Pons (tissue), 1 donor: Measurements from ENCODE around the gene CAPN1.

Experiments used
- DNase-seq: peaks from one replicate; pipeline ENCODE4 v3.0.0-alpha.2; 2016; ENCODE audit warnings: low spot score

CAPN1 gene

DNA sequence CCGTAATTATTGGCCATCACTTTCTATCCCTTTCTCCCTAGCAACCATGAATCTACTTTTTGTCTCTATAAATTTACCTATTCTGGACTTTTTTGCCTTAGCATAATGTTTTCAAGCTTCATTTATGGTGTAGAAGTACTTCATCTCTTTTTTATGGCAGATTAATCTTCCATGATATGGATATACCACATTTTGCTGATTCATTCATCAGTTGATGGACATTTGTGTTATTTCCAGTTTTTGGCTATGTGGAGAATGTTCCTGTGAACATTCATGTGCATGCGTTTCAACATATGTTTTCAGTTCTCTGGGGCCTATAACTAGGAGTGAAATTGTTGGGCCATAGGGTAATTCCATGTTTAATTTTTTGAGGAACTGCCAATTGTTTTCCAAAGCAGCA lies 12.8 kb downstream of the CAPN1 start:
- DNase-seq = no peak

DNA sequence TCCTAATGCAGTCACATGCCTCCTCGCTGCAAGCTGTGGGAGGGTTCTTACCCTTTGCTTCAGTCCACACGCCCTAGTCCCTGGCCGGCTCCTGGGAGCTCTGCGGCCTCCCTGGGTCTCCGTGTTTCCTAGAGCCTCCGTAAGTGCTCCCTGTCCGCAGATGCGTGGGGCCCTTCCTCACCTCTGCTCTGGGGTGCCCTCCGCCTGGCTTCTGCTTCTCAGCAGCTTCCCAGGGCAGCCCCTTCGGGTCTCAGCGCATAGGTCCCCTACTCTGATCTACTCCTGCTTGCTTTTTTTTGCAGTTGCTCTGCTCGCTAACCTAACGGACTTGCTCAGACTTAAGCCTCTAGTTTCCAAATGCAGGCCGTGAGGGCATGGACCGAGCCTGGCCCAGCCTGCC lies 22.4 kb downstream of the CAPN1 start:
- DNase-seq = no peak

DNA sequence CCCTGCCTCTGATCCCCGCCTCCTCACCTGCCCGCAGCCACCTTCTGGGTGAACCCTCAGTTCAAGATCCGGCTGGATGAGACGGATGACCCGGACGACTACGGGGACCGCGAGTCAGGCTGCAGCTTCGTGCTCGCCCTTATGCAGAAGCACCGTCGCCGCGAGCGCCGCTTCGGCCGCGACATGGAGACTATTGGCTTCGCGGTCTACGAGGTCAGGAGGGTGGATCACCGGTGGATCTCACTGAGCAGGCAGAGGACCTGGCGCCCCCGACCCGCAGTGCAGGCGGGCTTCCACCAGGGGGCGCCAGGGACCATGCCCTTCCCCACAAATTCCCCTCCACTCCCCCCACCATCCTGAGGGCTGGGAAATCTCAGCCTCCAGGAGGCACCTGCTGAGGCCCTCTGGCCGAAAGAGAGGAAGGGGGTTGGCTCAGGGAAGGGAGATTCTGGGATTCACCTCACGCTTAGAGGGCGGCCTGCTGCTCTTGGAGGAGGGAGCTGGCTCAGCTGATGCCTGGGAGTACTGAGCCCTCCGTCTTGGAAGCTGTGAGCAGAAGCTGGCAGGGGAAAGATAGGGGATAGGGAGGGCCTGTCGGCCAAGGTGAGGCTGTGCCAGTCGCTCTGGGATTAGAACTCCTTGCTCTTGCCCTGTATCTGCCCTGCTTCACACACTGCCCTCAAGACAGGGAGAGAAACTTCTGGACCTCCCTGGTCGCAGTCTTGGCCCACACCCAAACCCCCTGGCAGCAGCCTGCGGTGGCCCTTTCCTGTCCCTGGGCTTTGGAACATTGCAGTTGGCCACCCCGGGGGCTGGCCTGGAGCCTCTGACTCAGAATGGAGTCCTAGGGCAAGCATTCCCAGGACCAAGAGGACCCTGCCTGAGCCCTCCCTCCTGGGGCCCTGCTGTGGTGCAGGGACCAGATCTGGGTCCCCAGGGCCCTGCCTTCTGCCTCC lies 23.2 kb downstream of the CAPN1 start:
- DNase-seq = peak; percentile 46

DNA sequence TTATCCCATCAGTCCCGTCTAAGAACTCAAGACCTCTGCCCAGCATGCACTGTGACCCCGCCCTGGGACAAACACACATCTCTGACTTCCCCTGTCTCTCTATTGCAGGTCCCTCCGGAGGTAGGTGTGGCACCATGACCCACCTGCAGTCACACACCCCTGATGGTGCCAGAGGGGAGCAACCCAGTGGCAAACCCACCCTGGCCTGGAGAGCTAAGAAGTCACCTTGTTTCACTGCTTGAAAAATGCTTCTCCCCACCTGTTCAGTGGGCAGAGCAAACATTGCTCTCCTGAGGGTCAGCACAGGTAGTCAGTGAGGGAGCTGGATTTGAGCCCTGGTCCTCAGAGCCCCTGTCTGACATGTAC lies 23.9 kb downstream of the CAPN1 start:
- DNase-seq = no peak

DNA sequence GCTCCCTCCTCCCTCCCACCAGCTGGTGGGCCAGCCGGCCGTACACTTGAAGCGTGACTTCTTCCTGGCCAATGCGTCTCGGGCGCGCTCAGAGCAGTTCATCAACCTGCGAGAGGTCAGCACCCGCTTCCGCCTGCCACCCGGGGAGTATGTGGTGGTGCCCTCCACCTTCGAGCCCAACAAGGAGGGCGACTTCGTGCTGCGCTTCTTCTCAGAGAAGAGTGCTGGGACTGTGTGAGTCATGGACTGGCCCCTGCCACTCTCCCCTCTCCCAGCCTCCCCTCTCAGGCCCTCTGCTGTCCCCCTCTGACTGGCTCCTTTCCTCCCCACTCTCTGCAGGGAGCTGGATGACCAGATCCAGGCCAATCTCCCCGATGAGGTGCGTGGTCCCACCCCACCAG lies 24.7 kb downstream of the CAPN1 start:
- DNase-seq = no peak

DNA sequence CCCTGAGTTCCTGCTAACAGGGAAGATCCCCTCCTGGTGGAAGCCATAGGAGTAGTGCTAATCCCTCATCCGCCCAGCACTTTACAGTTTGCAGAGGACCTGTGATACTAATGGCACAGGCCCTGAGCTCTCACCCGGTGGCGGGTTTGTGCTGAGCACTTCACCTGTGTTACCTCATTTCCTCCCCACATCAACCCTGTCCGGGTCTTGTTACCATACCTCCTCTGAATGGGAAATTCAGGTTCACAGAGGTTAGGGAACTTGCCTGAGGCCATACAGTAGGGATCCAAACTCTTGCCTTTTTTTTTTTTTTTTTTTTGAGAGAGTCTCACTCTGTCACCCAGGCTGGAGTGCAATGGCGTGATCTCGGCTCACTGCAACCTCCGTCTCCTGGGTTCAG lies 25.2 kb downstream of the CAPN1 start:
- DNase-seq = no peak

DNA sequence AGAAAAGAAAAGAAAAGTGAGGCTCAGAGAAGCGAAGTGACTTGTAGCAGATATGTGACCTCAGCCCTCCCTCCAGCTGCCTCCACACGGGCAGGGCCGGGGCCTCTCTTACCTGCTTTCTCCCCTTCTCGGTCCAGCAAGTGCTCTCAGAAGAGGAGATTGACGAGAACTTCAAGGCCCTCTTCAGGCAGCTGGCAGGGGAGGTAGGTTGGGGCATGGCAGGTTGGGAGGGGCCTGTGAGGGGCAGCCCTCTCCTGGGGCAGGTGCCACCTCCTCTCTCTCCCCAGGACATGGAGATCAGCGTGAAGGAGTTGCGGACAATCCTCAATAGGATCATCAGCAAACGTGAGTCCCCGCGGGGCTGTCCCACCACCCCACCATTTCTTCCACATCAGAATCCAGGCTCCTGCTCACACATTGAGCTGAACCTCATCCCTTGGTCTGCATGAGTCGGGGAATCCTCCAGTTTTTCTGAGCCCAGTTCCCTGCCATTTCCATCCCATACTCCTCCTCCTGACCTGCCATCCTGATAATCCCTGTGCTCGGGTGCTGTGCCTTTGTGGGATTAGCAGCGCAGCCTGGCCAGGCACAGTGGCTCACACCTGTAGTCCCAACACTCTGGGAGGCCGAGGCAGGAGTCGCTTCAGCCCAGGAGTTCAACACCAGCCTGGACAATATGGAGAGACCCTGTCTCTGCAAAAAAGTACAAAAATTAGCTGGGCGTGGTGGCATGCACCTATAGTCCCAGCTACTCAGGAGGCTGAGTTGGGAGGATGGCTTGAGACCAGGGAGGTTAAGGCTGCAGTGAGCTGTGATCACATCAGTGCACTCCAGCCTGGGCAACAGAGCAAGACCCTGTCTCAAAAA lies 26.4 kb downstream of the CAPN1 start:
- no peak for DNase-seq

DNA sequence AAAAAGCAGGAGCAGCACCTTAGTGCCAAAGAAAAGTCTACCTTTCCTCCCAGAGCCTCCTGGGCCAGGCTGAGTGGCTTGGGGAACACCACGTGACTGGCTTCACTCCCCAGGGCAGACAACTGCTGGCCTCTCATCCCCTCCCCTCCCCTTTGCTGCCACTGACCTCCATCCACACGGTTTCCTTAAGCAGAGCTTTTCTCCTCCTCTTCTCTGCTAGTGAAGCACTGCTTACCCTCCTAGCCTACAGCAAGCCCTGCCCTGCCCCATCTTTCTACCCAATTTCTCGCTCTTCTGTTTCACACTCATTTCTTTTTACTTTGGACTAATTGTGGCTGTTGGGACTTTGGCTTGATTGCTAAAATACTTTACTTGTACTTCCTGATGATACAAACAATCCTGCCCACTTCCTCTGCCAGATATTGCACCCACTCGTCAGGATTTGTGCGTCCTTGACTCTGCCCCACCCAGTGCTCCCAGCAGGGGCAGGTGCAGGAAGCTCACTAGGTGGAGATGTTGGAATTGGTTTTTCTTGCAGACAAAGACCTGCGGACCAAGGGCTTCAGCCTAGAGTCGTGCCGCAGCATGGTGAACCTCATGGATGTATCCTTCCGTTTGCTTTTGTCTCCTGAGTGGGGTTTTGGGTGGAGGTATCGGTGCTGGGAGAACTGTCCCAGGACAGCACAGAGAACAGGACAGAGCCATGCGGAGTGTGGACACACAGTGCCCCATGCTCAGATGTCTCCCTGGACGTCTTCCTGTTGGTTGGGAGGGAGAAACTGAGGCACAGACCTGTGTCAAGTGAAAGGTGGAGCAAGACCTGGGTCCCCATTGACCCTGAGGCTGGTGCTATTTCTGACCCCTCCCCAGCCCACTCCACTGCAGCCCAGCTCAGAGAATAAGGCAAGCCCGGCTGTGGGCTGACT lies 27.3 kb downstream of the CAPN1 start:
- DNase-seq = no peak

DNA sequence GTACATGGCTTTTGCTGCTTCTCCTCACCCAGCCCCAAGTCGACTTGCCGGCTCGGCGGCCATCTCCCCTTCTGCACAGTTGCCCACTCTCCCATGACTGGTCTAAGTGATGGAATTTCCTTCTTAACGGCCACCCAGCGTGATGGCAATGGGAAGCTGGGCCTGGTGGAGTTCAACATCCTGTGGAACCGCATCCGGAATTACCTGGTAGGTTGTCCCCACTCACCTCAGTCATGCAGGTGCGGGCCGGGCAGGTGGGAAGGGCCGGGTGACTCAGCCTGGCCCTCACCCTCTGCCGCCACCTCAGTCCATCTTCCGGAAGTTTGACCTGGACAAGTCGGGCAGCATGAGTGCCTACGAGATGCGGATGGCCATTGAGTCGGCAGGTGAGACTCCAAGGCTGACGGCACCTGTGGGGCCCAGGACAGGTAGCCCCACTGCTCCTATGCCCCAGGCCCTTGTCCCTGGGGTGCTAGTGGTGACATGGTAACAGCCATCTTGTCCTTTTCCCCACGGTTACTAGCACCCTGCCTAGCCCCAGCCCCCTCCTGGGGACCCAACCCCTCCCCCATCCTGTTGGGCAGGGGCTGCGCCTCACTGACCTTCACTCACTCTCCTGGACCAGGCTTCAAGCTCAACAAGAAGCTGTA lies 28.1 kb downstream of the CAPN1 start:
- no peak for DNase-seq

DNA sequence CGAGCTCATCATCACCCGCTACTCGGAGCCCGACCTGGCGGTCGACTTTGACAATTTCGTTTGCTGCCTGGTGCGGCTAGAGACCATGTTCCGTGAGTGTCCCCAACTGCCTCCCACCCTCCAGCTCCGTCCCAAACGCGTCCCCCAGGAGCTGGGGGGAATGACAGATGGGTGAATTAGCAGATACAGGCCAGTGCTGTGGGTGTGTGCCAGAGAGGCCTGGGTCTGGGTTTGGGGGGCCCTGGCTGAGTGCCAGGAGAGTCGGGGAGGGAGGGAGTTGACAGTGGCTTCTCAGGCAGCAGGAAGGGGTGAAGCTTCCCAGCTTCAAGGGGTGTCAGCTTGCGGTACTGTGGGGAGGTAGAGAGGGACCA lies 28.6 kb downstream of the CAPN1 start:
- no peak for DNase-seq

DNA sequence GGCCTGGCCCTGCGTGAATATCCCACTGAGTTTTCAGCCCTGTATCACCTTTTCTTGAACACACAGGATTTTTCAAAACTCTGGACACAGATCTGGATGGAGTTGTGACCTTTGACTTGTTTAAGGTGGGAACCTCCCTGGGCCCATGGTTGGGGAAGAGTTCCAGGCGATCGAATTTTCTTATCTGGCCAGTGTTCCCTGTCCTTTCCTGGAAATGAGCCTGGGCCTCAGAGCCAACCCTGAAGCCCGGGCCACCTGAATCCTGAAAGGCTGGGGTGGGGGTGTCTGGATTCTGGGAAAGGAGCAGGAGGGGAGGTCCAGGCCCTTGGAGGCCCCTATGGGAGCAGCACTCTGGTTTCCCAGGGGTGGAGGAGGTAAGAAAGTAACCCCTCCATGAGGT lies 29.0 kb downstream of the CAPN1 start:
- DNase-seq = no peak

DNA sequence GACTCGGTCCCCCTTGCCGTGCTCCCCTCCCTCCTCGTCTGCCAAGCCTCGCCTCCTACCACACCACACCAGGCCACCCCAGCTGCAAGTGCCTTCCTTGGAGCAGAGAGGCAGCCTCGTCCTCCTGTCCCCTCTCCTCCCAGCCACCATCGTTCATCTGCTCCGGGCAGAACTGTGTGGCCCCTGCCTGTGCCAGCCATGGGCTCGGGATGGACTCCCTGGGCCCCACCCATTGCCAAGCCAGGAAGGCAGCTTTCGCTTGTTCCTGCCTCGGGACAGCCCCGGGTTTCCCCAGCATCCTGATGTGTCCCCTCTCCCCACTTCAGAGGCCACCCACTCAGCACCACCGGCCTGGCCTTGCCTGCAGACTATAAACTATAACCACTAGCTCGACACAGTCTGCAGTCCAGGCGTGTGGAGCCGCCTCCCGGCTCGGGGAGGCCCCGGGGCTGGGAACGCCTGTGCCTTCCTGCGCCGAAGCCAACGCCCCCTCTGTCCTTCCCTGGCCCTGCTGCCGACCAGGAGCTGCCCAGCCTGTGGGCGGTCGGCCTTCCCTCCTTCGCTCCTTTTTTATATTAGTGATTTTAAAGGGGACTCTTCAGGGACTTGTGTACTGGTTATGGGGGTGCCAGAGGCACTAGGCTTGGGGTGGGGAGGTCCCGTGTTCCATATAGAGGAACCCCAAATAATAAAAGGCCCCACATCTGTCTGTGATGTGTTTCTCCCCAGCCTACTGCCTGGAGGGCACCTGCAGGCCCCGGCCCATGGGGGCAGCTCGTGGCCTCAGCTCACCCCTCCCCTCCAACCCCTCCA lies 29.8 kb downstream of the CAPN1 start:
- DNase-seq = no peak

DNA sequence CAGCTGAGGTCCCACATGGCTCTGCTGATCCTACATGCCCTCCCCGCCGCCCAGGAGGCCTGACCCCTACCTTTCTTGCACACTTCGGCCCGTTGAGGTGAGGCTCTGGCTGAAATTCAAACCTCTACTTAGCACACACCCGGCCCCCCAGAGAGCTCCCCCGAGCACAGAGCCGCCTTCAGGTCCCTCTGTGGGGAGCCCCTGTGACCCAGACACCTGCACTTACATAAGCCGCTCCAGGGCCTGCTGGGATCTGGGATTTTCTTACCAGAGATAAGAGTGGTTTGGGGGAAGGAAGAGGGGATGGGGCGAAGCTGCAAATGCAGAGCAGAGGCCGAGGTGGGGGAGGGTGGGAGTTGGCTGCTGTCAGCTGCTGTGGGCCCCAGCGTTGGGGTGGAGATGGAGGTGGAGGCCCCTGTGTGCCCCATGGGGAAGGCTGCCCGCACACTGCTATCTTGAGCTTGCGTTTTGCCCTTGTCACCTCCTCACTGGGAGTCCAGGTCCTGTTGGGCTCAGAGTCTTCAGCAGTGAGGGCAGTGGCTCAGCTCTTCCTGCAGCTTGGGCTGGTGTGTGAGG lies 30.6 kb downstream of the CAPN1 start:
- no peak for DNase-seq

DNA sequence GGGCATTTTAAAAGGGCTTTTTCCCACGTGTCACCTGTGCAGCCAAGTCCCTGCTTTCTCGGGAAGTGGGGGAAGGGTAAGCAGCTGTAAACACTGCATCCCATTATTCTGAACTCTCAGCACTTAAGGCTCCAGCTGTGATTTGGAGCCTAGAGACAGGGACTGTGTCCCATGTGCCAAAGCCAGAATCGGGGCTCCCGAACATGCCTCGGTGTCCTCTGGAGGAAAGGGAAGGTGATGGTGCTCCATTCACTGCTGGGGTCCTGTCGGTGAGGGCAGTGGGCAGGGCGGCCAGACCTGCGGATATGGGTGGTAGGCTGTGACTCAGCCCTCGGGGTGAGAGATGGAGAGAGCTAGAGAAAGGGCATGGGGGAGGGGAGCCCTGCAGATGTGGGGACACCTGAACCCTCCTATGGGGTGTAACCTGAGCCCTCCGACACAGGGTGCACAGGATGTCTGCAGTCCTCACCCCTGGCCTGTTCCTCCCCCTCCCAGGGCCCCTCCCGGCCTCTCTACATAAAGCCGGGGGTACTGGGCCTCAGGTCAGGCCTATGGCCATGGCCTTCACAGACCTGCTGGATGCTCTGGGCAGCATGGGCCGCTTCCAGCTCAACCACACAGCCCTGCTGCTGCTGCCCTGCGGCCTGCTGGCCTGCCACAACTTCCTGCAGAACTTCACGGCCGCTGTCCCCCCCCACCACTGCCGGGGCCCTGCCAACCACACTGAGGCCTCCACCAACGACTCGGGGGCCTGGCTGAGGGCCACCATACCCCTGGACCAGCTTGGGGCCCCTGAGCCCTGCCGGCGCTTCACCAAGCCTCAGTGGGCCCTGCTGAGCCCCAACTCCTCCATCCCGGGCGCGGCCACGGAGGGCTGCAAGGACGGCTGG lies 31.8 kb downstream of the CAPN1 start:
- no peak for DNase-seq

DNA sequence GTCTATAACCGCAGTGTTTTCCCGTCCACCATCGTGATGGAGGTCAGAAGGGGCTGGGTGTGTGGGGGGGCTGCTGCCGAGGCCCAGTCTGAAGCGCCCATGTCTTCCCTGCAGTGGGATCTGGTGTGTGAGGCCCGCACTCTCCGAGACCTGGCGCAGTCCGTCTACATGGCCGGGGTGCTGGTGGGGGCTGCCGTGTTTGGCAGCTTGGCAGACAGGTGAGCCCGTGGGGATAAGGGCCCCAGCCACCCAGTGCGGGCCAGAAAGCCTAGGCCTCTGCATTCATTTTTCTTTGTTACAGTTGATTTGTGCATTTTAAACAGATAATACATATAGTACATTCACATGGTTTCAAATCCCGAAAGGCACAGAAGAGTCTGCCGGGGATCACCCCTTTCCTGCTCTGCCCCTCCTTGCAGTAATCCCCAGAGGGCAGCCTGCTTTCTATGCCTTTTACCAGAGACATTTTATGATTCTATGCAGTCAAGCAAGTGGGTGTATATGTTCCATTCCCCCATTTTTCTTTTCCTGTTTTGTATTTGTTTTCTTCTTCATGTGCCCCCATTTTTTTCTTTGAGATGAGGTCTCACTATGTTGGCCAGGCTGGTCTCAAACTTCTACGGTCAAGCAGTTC lies 32.6 kb downstream of the CAPN1 start:
- no peak for DNase-seq

DNA sequence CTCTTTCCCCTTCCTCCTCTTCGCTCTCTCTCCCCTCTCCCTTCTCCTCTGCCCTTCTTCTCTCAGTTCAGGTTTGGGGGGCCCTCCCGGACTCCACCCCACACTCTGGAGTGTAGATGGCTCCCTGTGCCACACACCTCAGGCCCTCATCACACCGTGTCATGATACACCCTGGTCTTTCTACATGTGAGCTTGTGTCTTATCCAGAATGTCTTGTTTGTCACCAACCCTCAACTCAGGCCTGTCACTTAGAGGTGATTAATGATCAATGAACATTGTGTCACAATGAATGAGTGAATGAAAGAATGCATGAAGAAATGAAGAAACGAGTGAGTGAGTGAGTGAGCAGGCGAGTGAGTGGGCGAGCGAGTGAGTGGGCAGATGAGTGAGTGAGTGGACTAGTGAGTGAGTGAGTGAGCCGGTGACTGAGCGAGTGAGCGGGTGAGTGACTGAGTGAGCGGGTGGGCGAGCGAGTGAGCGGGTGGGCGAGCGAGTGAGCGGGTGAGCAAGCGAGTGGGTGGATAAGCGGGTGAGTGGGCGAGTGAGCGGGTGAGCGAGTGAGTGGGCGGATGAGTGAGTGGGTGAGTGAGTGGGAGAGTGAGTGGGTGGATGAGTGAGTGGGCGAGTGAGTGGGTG lies 33.8 kb downstream of the CAPN1 start:
- DNase-seq = no peak

DNA sequence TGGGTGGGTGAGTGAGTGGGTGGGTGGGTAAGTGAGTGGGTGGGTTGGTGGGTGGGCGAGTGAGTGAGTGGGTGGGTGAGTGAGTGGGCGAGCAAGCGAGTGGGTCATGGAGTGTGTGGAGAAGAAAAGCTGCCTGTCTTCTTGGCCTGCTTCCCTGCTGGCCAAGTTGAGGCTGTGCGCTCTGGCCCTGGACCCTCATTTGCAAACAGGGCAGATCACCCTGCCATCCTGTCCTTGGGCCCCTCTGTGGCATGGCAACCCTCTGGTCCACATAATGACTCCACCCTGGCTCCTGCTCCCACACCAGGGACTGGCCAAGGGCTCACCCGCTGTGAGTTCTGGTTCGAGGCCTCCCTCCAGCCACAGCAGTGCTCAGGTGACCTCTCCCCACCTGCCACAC lies 35.1 kb downstream of the CAPN1 start:
- DNase-seq = no peak
